Ectodermal cell (in vitro differentiated cells): ENCODE data around the gene RFTN2.
"Not testable (repeated sequence)": the region's sequence is repeated elsewhere in the genome, so short reads cannot be mapped to it uniquely, and the experiment has no call there.

Experiments
- H3K27ac ChIP-seq: 2 replicates; pipeline ENCODE4 v1.7.0; 2013; ENCODE audit warnings: mild to moderate bottlenecking, low read depth, low read length; ENCODE audit not compliant: insufficient read depth, poor library complexity, severe bottlenecking
- H3K27me3 ChIP-seq: 2 replicates; pipeline ENCODE4 v1.7.0; 2013; ENCODE audit warnings: mild to moderate bottlenecking, low read length; ENCODE audit not compliant: insufficient read depth, control insufficient read depth, poor library complexity, severe bottlenecking
- H3K36me3 ChIP-seq: one replicate; pipeline ENCODE4 v1.7.0; 2013; ENCODE audit warnings: low read length; ENCODE audit not compliant: control insufficient read depth, insufficient read depth
- H3K4me1 ChIP-seq: one replicate; pipeline ENCODE4 v1.7.0; 2013; ENCODE audit warnings: low read length; ENCODE audit not compliant: control insufficient read depth, insufficient read depth
- H3K4me3 ChIP-seq: 2 replicates; pipeline ENCODE4 v1.7.0; 2013; ENCODE audit warnings: low read depth, low read length, control low read depth; ENCODE audit not compliant: insufficient read depth
- H3K9me3 ChIP-seq: 2 replicates; pipeline ENCODE4 v1.7.0; 2013; ENCODE audit warnings: mild to moderate bottlenecking, low read length, moderate library complexity; ENCODE audit not compliant: control insufficient read depth
- WGBS, 2 experiments: methylation state at CpG; one replicate each; pipeline ENCODE4 v1.1.7; 2013; ENCODE audit warnings: missing lambda C conversion rate in 2 of 2; 5-methylcytosine and 5-hydroxymethylcytosine counted together

The RFTN2 gene

GRCh38 chr2:197555467-197555866 lies 119.9 kb downstream of the RFTN2 start:
- no peaks in the 10 kb centered on the region for H3K27me3 ChIP-seq
- no peaks in the 10 kb centered on the region for H3K9me3 ChIP-seq
- H3K36me3 ChIP-seq: no peaks in the 10 kb centered on the region
- H3K27ac ChIP-seq: no peak overlapping the region
- no peak overlapping the region for H3K4me3 ChIP-seq
- no peaks in the 10 kb centered on the region for H3K4me1 ChIP-seq

- H3K36me3 ChIP-seq, H3K4me3 ChIP-seq, H3K4me1 ChIP-seq, H3K27ac ChIP-seq, H3K9me3 ChIP-seq, H3K27me3 ChIP-seq: not testable (repeated sequence)
- 95 to 98% methylated on average over 2 of the region's 2 CpGs for WGBS, 2 experiments
Observed at GRCh38 chr2:197551260-197551659, 124.1 kb downstream of the RFTN2 start.

GRCh38 chr2:197548582-197548981 lies 126.8 kb downstream of the RFTN2 start:
- 96% methylated on average over 4 of the region's 5 CpGs for WGBS, 2 experiments
- peaks cover 10% of the 10 kb centered on the region for H3K36me3 ChIP-seq
- H3K27ac ChIP-seq: no peak overlapping the region
- H3K4me1 ChIP-seq: no peaks in the 10 kb centered on the region
- no peaks in the 10 kb centered on the region for H3K9me3 ChIP-seq
- H3K27me3 ChIP-seq: no peaks in the 10 kb centered on the region
- H3K4me3 ChIP-seq: no peak overlapping the region

- Histone ChIP-seq H3K4me3 (no peak overlapping the region), H3K9me3 (no peaks in the 10 kb centered on the region), H3K4me1 (no peaks in the 10 kb centered on the region), H3K36me3 (peaks cover 16% of the 10 kb centered on the region), H3K27me3 (no peaks in the 10 kb centered on the region), H3K27ac (no peak overlapping the region)
- 91 to 94% methylated on average over 5 of the region's 5 CpGs for WGBS, 2 experiments
Observed at GRCh38 chr2:197547163-197547900, 128.1 kb downstream of the RFTN2 start.

- Histone ChIP-seq H3K27ac (no peak overlapping the region), H3K36me3 (peaks cover 13% of the 10 kb centered on the region), H3K27me3 (no peaks in the 10 kb centered on the region), H3K4me3 (no peak overlapping the region), H3K9me3 (no peaks in the 10 kb centered on the region), H3K4me1 (no peaks in the 10 kb centered on the region)
- WGBS, 2 experiments: 100% methylated on average over 3 of the region's 3 CpGs; no CpG with 5 or more reads in 1 of the 2 experiments
Observed at GRCh38 chr2:197543206-197543605, 132.2 kb downstream of the RFTN2 start.

GRCh38 chr2:197539734-197540133 lies 135.7 kb downstream of the RFTN2 start:
- 90% methylated on average over 1 of the region's 1 CpG; no CpG with 5 or more reads in 1 of the 2 experiments for WGBS, 2 experiments
- H3K36me3 ChIP-seq: peaks cover 17% of the 10 kb centered on the region

GRCh38 chr2:197538412-197538811 lies 137.0 kb downstream of the RFTN2 start:
- no peak overlapping the region for H3K27ac ChIP-seq
- peaks cover 8% of the 10 kb centered on the region for H3K36me3 ChIP-seq
- WGBS, 2 experiments: 100% methylated on average over 2 of the region's 2 CpGs
- no peak overlapping the region for H3K4me3 ChIP-seq
- no peaks in the 10 kb centered on the region for H3K27me3 ChIP-seq
- H3K4me1 ChIP-seq: no peaks in the 10 kb centered on the region
- no peaks in the 10 kb centered on the region for H3K9me3 ChIP-seq

More at GRCh38 chr2:197539734-197540133, 135.7 kb downstream of the RFTN2 start:
- Histone ChIP-seq H3K27me3 (no peaks in the 10 kb centered on the region), H3K4me1 (no peaks in the 10 kb centered on the region), H3K27ac (no peak overlapping the region), H3K4me3 (no peak overlapping the region), H3K9me3 (no peaks in the 10 kb centered on the region)
